Natural killer cell (primary cell): Measurements from ENCODE around the gene WDR90. TPM values are rescaled to one million over a fixed set of nuclear protein-coding genes. Genes with fewer than 3 reads are reported as not detected.
A peak's percentile ranks its signal among the peaks of the same experiment; 100 is the strongest.

ENCODE experiments used
- ATAC-seq, 3 donors: fragments of 150-1000 bp in 2 of 3; fragments of 200-7000 bp in 1 of 3; cut with Tn5 transposase; 1 replicate in 1 of 3; 2 replicates in 2 of 3; pipeline ENCODE4 v1.10.0; 2021; ENCODE audit warnings: mild to moderate bottlenecking in 2 of 3, moderate library complexity in 2 of 3
- DNase-seq, 2 donors: peaks; one replicate each; pipeline versions ENCODE4 v3.0.0 to v3.0.0-alpha.2; 2013 to 2021; ENCODE audit warnings: mixed read lengths in 1 of 2
- H3K27ac ChIP-seq: one replicate; pipeline ENCODE4 v1.5.1; 2013; ENCODE audit warnings: mild to moderate bottlenecking, low read length
- H3K27me3 ChIP-seq: one replicate; pipeline ENCODE4 v1.6.1; 2013; ENCODE audit warnings: low read length; ENCODE audit not compliant: control insufficient read depth, insufficient read depth
- H3K36me3 ChIP-seq: one replicate; pipeline ENCODE4 v1.6.1; 2013; ENCODE audit warnings: low read length; ENCODE audit not compliant: control insufficient read depth, insufficient read depth
- H3K4me1 ChIP-seq: one replicate; pipeline ENCODE4 v1.6.1; 2013; ENCODE audit warnings: low read length; ENCODE audit not compliant: control insufficient read depth, insufficient read depth
- H3K4me3 ChIP-seq: one replicate; pipeline ENCODE4 v1.5.1; 2013; ENCODE audit warnings: low read length
- H3K9me3 ChIP-seq: one replicate; pipeline ENCODE4 v1.6.1; 2013; ENCODE audit warnings: low read length; ENCODE audit not compliant: control insufficient read depth, insufficient read depth
- H3K27ac Mint-ChIP-seq, 2 donors: one replicate each; pipeline ENCODE4 v1.8.0; 2022; ENCODE audit warnings: mild to moderate bottlenecking in 2 of 2, mixed read lengths in 2 of 2, moderate library complexity in 1 of 2
- H3K27me3 Mint-ChIP-seq, 2 donors: one replicate each; pipeline ENCODE4 v1.8.0; 2022; ENCODE audit warnings: low read depth in 2 of 2, mixed read lengths in 2 of 2
- H3K36me3 Mint-ChIP-seq: one replicate; pipeline ENCODE4 v1.8.0; 2022; ENCODE audit warnings: mixed read lengths
- H3K4me1 Mint-ChIP-seq, 2 donors: one replicate each; pipeline ENCODE4 v1.8.0; 2022; ENCODE audit warnings: mixed read lengths in 2 of 2
- H3K4me3 Mint-ChIP-seq: one replicate; pipeline ENCODE4 v1.8.0; 2022; ENCODE audit warnings: mild to moderate bottlenecking, moderate library complexity, mixed read lengths
- H3K9me3 Mint-ChIP-seq, 2 donors: one replicate each; pipeline ENCODE4 v1.8.0; 2022; ENCODE audit warnings: mixed read lengths in 2 of 2
- CTCF ChIP-seq: fragments of 200-600 bp; IDR thresholded peaks from one replicate; pipeline ENCODE4 v1.8.0; 2022; ENCODE audit warnings: antibody characterized with exemption
- WGBS: methylation state at CpG from one replicate; pipeline ENCODE4 v1.1.7; 2013; ENCODE audit warnings: missing lambda C conversion rate; ENCODE audit not compliant: insufficient coverage; 5-methylcytosine and 5-hydroxymethylcytosine counted together
- intact Hi-C: fragments of 100-400 bp; cut with micrococcal nuclease; formaldehyde crosslinking; loops from one replicate; pipeline ENCODE4 v1.14.2; 2022
- total RNA-seq, 4 donors: library from RNA; stranded (reverse); fragments of 120-200 nt in 1 of 4; gene quantifications; one replicate each; pipeline versions ENCODE4 v1.2.3 to v1.2.4, GENCODE V29; 2013 to 2022

Gene WDR90
- total RNA-seq, 3 donors from 2014 or later (not counting 1 experiment from before 2014, with no cell fraction given) = 16.7 to 22.8 (median 20.2) TPM

DNA sequence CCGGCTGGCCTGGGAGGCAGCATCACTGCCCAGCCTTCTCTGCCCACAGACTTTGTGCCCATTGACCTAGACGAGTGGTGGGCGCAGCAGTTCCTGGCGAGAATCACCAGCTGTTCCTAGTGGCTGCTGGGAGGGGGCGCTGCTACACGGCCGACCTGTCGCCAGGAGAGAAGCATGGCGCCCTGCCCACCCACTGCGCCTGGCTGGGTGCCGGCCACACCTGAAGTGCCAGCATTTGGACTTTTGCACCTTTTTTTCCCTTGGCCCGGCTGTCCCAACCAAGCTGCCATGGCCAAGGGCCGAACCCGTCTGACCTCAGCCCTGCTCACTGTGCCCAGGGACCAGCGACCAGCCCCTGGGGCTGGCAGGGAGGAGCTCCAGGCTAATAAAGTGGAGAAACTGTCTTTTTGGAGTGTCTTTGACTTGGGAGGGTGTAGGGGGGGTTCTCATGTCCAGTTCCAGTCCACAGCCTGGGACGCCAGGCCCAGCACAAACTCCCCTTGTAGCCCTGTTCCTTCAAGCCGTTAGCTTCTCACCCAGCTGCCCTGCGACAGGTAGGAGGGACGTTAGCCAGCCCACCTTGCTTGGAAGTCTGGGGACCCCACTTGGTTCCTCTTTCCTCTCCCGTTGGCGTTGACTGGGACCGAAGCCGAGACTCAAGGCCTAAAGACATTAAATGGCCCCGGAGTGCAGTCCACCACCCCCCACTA, 939 bp upstream of the WDR90 start:
- peak overlapping the region; percentile 51 to 73 for H3K27ac Mint-ChIP-seq

DNA sequence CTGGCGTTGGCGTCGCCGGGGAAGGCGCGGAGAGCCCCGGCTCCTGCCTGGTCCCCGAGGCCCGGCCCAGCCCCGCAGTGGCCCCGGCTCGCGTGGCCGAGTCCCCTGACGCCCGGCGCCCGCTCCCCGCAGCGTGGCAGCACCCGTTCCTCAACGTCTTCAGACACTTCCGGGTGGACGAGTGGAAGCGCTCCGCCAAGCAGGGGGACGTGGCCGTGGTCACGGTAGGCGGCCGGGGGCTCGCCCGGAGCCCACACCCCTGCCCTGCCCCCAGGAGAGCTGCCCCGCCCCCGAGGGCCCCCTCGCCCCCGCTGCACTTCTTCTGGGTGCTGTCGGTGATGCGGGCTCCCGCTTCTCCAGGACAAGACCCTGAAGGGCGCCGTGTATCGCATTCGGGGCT, 466 bp downstream of the WDR90 start:
- Histone ChIP-seq H3K27ac (no peak overlapping the region), H3K4me1 (peaks cover 25% of the 10 kb centered on the region), H3K27me3 (no peaks in the 10 kb centered on the region), H3K9me3 (no peaks in the 10 kb centered on the region), H3K4me3 (peak overlapping the region; percentile 10), H3K36me3 (no peaks in the 10 kb centered on the region)
- DNase-seq = no peak
- H3K27me3 Mint-ChIP-seq = no peaks in the 10 kb centered on the region
- ATAC-seq = peak in 2 of 3 donors; percentile 7 to 9
- H3K4me3 Mint-ChIP-seq = peak overlapping the region; percentile 65
- no peaks in the 10 kb centered on the region for H3K36me3 Mint-ChIP-seq
- H3K27ac Mint-ChIP-seq = no peak overlapping the region
- peaks cover 0 to 9% of the 10 kb centered on the region in 2 donors for H3K4me1 Mint-ChIP-seq
- WGBS = 4% methylated on average over 44 of the region's 44 CpGs
- no peaks in the 10 kb centered on the region for H3K9me3 Mint-ChIP-seq
- TF ChIP-seq CTCF = no peak
- intact Hi-C loops = no loop called here

More for the DNA sequence above, 939 bp upstream of the WDR90 start:
- ATAC-seq (no peak), DNase-seq (peak in 1 of 2 donors; percentile 60)
- Histone ChIP-seq H3K9me3 (no peaks in the 10 kb centered on the region), H3K27me3 (no peaks in the 10 kb centered on the region), H3K4me1 (peaks cover 25% of the 10 kb centered on the region), H3K4me3 (peak overlapping the region; percentile 65), H3K36me3 (no peaks in the 10 kb centered on the region), H3K27ac (peak overlapping the region; percentile 81)
- TF ChIP-seq CTCF = no peak
- intact Hi-C loops = no loop called here
- Mint-ChIP-seq H3K27me3 (no peaks in the 10 kb centered on the region), H3K36me3 (no peaks in the 10 kb centered on the region), H3K4me1 (peaks cover 0 to 17% of the 10 kb centered on the region in 2 donors), H3K4me3 (peak overlapping the region; percentile 79), H3K9me3 (no peaks in the 10 kb centered on the region)
- 47% methylated on average over 24 of the region's 24 CpGs for WGBS

GRCh38 chr16:651844-652243, 2.7 kb downstream of the WDR90 start:
- no peaks in the 10 kb centered on the region for H3K9me3 ChIP-seq
- no peaks in the 10 kb centered on the region for H3K27me3 ChIP-seq
- H3K9me3 Mint-ChIP-seq = no peaks in the 10 kb centered on the region
- no peaks in the 10 kb centered on the region for H3K27me3 Mint-ChIP-seq
- TF ChIP-seq CTCF = no peak
- intact Hi-C loops = no loop called here
- ATAC-seq (no peak), DNase-seq (no peak)
- 96% methylated on average over 22 of the region's 22 CpGs for WGBS
- peaks cover 25% of the 10 kb centered on the region for H3K4me1 ChIP-seq
- no peak overlapping the region for H3K4me3 Mint-ChIP-seq
- no peak overlapping the region for H3K27ac ChIP-seq
- H3K36me3 ChIP-seq = no peaks in the 10 kb centered on the region
- H3K36me3 Mint-ChIP-seq = no peaks in the 10 kb centered on the region
- H3K4me3 ChIP-seq = no peak overlapping the region
- H3K4me1 Mint-ChIP-seq = peaks cover 0 to 9% of the 10 kb centered on the region in 2 donors
- no peak overlapping the region for H3K27ac Mint-ChIP-seq
